ENCODE measurements around the gene BCR. TPM values are rescaled to one million over a fixed set of nuclear protein-coding genes. Genes with fewer than 3 reads are reported as not detected.

BCR gene
- total and polyA plus RNA-seq, 2 of the 4 experiments (the other 2 are of a cell fraction) = 28.9 to 44.6 TPM

- no peaks in the 10 kb centered on the region; the same call in 1 of the 2 replicates for H4K20me1 ChIP-seq (ENCODE audit: insufficient read depth, low read length)
- no peak for TF ChIP-seq CEBPB (IDR thresholded peaks at IDR 0.05; ENCODE audit: low read depth, low read length)
- TF ChIP-seq RCOR1 (IDR thresholded peaks at IDR 0.05; ENCODE audit: insufficient replicate concordance, low read length) = no peak
- no peak for TF ChIP-seq BHLHE40 (IDR thresholded peaks at IDR 0.05; ENCODE audit: low read depth, low read length)
- TF ChIP-seq CHD1 (IDR thresholded peaks at IDR 0.05; ENCODE audit: low read depth, low read length) = no peak
- TF ChIP-seq MAZ (IDR thresholded peaks at IDR 0.05; ENCODE audit: borderline replicate concordance, low read depth, low read length) = no peak
- TF ChIP-seq, protein P1, sequence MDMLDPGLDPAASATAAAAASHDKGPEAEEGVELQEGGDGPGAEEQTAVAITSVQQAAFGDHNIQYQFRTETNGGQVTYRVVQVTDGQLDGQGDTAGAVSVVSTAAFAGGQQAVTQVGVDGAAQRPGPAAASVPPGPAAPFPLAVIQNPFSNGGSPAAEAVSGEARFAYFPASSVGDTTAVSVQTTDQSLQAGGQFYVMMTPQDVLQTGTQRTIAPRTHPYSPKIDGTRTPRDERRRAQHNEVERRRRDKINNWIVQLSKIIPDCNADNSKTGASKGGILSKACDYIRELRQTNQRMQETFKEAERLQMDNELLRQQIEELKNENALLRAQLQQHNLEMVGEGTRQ (IDR thresholded peaks at IDR 0.05; ENCODE audit: low read depth, low read length) = no peak
- TF ChIP-seq RFX5 (IDR thresholded peaks at IDR 0.05; ENCODE audit: low read depth, low read length) = no peak
- TF ChIP-seq MAFK (IDR thresholded peaks at IDR 0.05; ENCODE audit: low read depth, low read length) = no peak
- no peak for TF ChIP-seq MXI1 (IDR thresholded peaks at IDR 0.05; ENCODE audit: borderline replicate concordance, low read depth, low read length)
- TF ChIP-seq FOS (IDR thresholded peaks at IDR 0.05; ENCODE audit: low read depth, low read length) = no peak
- no peak for TF ChIP-seq POLR2A (IDR thresholded peaks at IDR 0.05; ENCODE audit: low read depth, low read length)
- TF ChIP-seq SMC3 (IDR thresholded peaks at IDR 0.05; ENCODE audit: low read depth, low read length) = no peak
- TF ChIP-seq RAD21 (IDR thresholded peaks at IDR 0.05; ENCODE audit: low read length) = no peak
- H3K9me1 ChIP-seq (ENCODE audit: insufficient read depth, low read length) = no peaks in the 10 kb centered on the region
- no peak overlapping the region for H3K23ac ChIP-seq (ENCODE audit: low read depth, low read length)
- no peak overlapping the region for H3K56ac ChIP-seq (ENCODE audit: extremely low read depth, insufficient read depth, low read length)
- H3K14ac ChIP-seq (replicated peaks; ENCODE audit: low read depth, low read length) = no peak overlapping the region
- no peak overlapping the region for H4K91ac ChIP-seq (ENCODE audit: insufficient read depth, low read depth, low read length)
- intact Hi-C loops (cut with micrococcal nuclease) (no loop called here), dilution Hi-C loops (cut with HindIII; ENCODE audit: low sequenced_read_pairs, unreplicated experiment) (no loop called here), in situ Hi-C loops (cut with MboI; ENCODE audit: low sequenced_read_pairs) (no loop called here)
- no peak overlapping the region for H2BK20ac ChIP-seq (ENCODE audit: low read depth, low read length)
- no peak overlapping the region for H3K4me3 ChIP-seq (ENCODE audit: insufficient read depth, low read depth, low read length)
- H2AK5ac ChIP-seq (ENCODE audit: low read depth, low read length) = no peak overlapping the region
- no peak for DNase-seq
- H3K4me2 ChIP-seq (ENCODE audit: low read depth, low read length) = no peak overlapping the region
- BruUV-seq (replicated peaks) = no TSS peak
- CTCF ChIA-PET = interaction anchor here (1.7 kb wide), 1 partner anchor 9 kb away, joined by 6 read pairs; no protein-coding TSS in a partner anchor
- no peak overlapping the region for H4K8ac ChIP-seq (ENCODE audit: low read depth in 2 of 2, low read length in 2 of 2)
- H3K27ac ChIP-seq (ENCODE audit: insufficient read depth, low read length) = no peak overlapping the region
- no peak overlapping the region for H2BK120ac ChIP-seq (ENCODE audit: low read depth, low read length)
- H2AFZ ChIP-seq (replicated peaks; ENCODE audit: low read length, poor library complexity) = no peak overlapping the region
- no peaks in the 10 kb centered on the region for H3K4me1 ChIP-seq (ENCODE audit: control insufficient read depth, insufficient read depth, low read length)
- no peak overlapping the region for H4K5ac ChIP-seq (ENCODE audit: low read depth, low read length)
- no peak for ATAC-seq (ENCODE audit: low read depth)
- no peak overlapping the region for H3K18ac ChIP-seq (ENCODE audit: low read depth, low read length)
- WGBS, 2 experiments (ENCODE audit: extremely low coverage in 2 of 2, insufficient read length in 1 of 2) = 91% methylated on average over 6 of the region's 11 CpGs; no CpG with 5 or more reads in 1 of the 2 experiments
- H3K9ac ChIP-seq (ENCODE audit: low read depth, low read length) = no peak overlapping the region
- H3K4ac ChIP-seq (ENCODE audit: low read depth, low read length) = no peak overlapping the region
- H2BK15ac ChIP-seq (ENCODE audit: low read depth, low read length) = no peak overlapping the region
- H3K9me3 ChIP-seq (ENCODE audit: control insufficient read depth, insufficient read depth, low read length) = no peaks in the 10 kb centered on the region
- no peak overlapping the region for H2BK5ac ChIP-seq (ENCODE audit: low read depth, low read length, poor library complexity, severe bottlenecking)
- POLR2A ChIA-PET (ENCODE audit: unreplicated experiment) = interaction anchor here (0.6 kb wide), 1 partner anchor 52 kb away, joined by 3 read pairs; no protein-coding TSS in a partner anchor
- no peaks in the 10 kb centered on the region for H3K27me3 ChIP-seq (ENCODE audit: control insufficient read depth, insufficient read depth, low read length)
- H2AK9ac ChIP-seq (replicated peaks; ENCODE audit: low read depth, low read length, poor library complexity) = no peak overlapping the region
- no peaks in the 10 kb centered on the region for H3K79me1 ChIP-seq (ENCODE audit: low read depth in 1 of 2, low read length in 2 of 2)
- peaks cover 55% of the 10 kb centered on the region for H3K36me3 ChIP-seq (ENCODE audit: control insufficient read depth, insufficient read depth, low read length)
Observed at GRCh38 chr22:23272834-23273233, 92.5 kb downstream of the BCR start.

Measured in IMR-90 (cell line).